Muscle of arm (tissue), 12 donors: ENCODE results near the gene EPHB6. TPM values are rescaled to one million over a fixed set of nuclear protein-coding genes. Genes with fewer than 3 reads are reported as not detected.

Source experiments
- DNase-seq: peaks from one replicate; pipeline ENCODE4 v3.0.0-alpha.2; 2013
- polyA plus RNA-seq, 12 donors: library from polyadenylated mRNA; unstranded; fragments of 120-200 nt; gene quantifications; one replicate each; pipeline ENCODE4 v1.2.1, GENCODE V29; 2013; ENCODE audit not compliant: insufficient read length in 12 of 12

Gene EPHB6
- polyA plus RNA-seq, 12 donors: 2.1 to 34.3 (median 5.1) TPM; not detected in 1

- no peak for DNase-seq
These were observed 22.4 kb downstream of the EPHB6 start for GRCh38 chr7:142876991-142877910.

- no peak for DNase-seq
These were observed 23.4 kb downstream of the EPHB6 start for GRCh38 chr7:142878315-142878714.

- no peak for DNase-seq
These were observed 24.2 kb downstream of the EPHB6 start for GRCh38 chr7:142879060-142879459.

GRCh38 chr7:142880876-142881505 lies 26.1 kb downstream of the EPHB6 start:
- DNase-seq: no peak

GRCh38 chr7:142881586-142882337 lies 26.9 kb downstream of the EPHB6 start:
- no peak for DNase-seq

- no peak for DNase-seq
These were observed 27.4 kb downstream of the EPHB6 start for GRCh38 chr7:142882338-142882678.

GRCh38 chr7:142883145-142883544 lies 28.3 kb downstream of the EPHB6 start:
- no peak for DNase-seq

GRCh38 chr7:142883571-142884285 lies 28.9 kb downstream of the EPHB6 start:
- no peak for DNase-seq

GRCh38 chr7:142884286-142884640 lies 29.4 kb downstream of the EPHB6 start:
- DNase-seq: no peak

- no peak for DNase-seq
These were observed 30.7 kb downstream of the EPHB6 start, which contains the start of gene TRPV6 for GRCh38 chr7:142885311-142886230. Gene TRPV6 (minus strand): TSS chr7:142885745.

GRCh38 chr7:142886866-142887265 lies 32.0 kb downstream of the EPHB6 start:
- DNase-seq: no peak

- DNase-seq: no peak
These were observed 32.6 kb downstream of the EPHB6 start for GRCh38 chr7:142887282-142888015.

GRCh38 chr7:142889816-142890215 lies 34.9 kb downstream of the EPHB6 start:
- no peak for DNase-seq

- DNase-seq: no peak
These were observed 36.1 kb downstream of the EPHB6 start for GRCh38 chr7:142890874-142891485.

GRCh38 chr7:142891490-142892082 lies 36.7 kb downstream of the EPHB6 start:
- DNase-seq: no peak

- DNase-seq: no peak
These were observed 38.1 kb downstream of the EPHB6 start for GRCh38 chr7:142892951-142893350.

GRCh38 chr7:142894112-142894984 lies 39.5 kb downstream of the EPHB6 start:
- no peak for DNase-seq

GRCh38 chr7:142894985-142895593 lies 40.2 kb downstream of the EPHB6 start:
- DNase-seq: no peak
